Testis (tissue), 3 donors: ENCODE data around the gene PHF21A. TPM values are rescaled to one million over a fixed set of nuclear protein-coding genes. Genes with fewer than 3 reads are reported as not detected.

Experiments
- DNase-seq: peaks from one replicate; pipeline ENCODE4 v3.0.0-alpha.2; 2019
- H3K27ac ChIP-seq, 2 donors: fragments of 200-600 bp; sonication (generic); one replicate each; pipeline ENCODE4 v1.5.1; 2019
- H3K27me3 ChIP-seq: fragments of 200-600 bp; sonication (generic); one replicate; pipeline ENCODE4 v1.5.1; 2019
- H3K36me3 ChIP-seq: fragments of 200-600 bp; sonication (generic); one replicate; pipeline ENCODE4 v1.5.1; 2017; ENCODE audit warnings: low read depth; ENCODE audit errors: missing control alignments
- H3K4me1 ChIP-seq: fragments of 200-600 bp; sonication (generic); one replicate; pipeline ENCODE4 v1.5.1; 2019
- H3K4me3 ChIP-seq, 2 donors: fragments of 200-600 bp; sonication (generic); one replicate each; pipeline ENCODE4 v1.5.1; 2017 to 2019
- H3K9me3 ChIP-seq: fragments of 200-600 bp; sonication (generic); one replicate; pipeline ENCODE4 v1.5.1; 2017
- CTCF ChIP-seq, 3 experiments: fragments of 450-650 bp in 2 of 3; fragments of 200-600 bp in 1 of 3; sonication (generic) in 1 of 3; IDR thresholded peaks; one replicate each; pipeline ENCODE4 v1.5.1; 2016 to 2019; ENCODE audit warnings: antibody characterized with exemption in 3 of 3, mild to moderate bottlenecking in 2 of 3, moderate library complexity in 1 of 3
- POLR2A ChIP-seq: fragments of 450-650 bp; IDR thresholded peaks from one replicate; pipeline ENCODE4 v1.6.1; 2017; ENCODE audit warnings: antibody characterized with exemption, mild to moderate bottlenecking, moderate library complexity
- WGBS, 2 donors: methylation state at CpG; one replicate each; pipeline ENCODE4 v1.1.5; 2018; 5-methylcytosine and 5-hydroxymethylcytosine counted together
- intact Hi-C: fragments of 100-400 bp; cut with DNase I; formaldehyde crosslinking; loops from one replicate; pipeline ENCODE4 v1.15.1; 2023; ENCODE audit warnings: low total_unique reads
- polyA plus RNA-seq: library from polyadenylated mRNA; stranded (reverse); fragments of 350-450 nt; fragmentation: Illumina TruSeq; extraction: RNeasy Lipid Tissue Mini Kit (QIAGEN cat#74804); gene quantifications from one replicate; pipeline ENCODE4 v1.2.3, GENCODE V29; 2014; ENCODE audit warnings: low read depth, low replicate concordance; ENCODE audit not compliant: insufficient read depth
- total RNA-seq, 2 donors: library from RNA; depleted of rRNA; stranded (reverse); fragments of >200 nt; gene quantifications; one replicate each; pipeline ENCODE4 v1.2.3, GENCODE V29; 2016

PHF21A gene
- total and polyA plus RNA-seq, 3 donors from 2014 or later, result 53.5 to 83.2 (median 56.6) TPM

GRCh38 chr11:46002189-46002588, 119.1 kb downstream of the PHF21A start:
- Histone ChIP-seq H3K36me3 (no peaks in the 10 kb centered on the region), H3K4me3 (no peak overlapping the region), H3K27ac (no peak overlapping the region), H3K27me3 (no peaks in the 10 kb centered on the region), H3K9me3 (no peaks in the 10 kb centered on the region), H3K4me1 (peaks cover 5% of the 10 kb centered on the region)
- TF ChIP-seq POLR2A (no peak), CTCF (IDR thresholded peaks at IDR 0.05) (no peak)
- intact Hi-C loops, result no loop called here
- DNase-seq, result no peak

GRCh38 chr11:46001448-46001914, 119.8 kb downstream of the PHF21A start:
- Histone ChIP-seq H3K4me3 (no peak overlapping the region), H3K27me3 (no peaks in the 10 kb centered on the region), H3K9me3 (no peaks in the 10 kb centered on the region), H3K4me1 (peaks cover 5% of the 10 kb centered on the region), H3K27ac (no peak overlapping the region), H3K36me3 (no peaks in the 10 kb centered on the region)
- intact Hi-C loops, result no loop called here
- TF ChIP-seq CTCF (IDR thresholded peaks at IDR 0.05), result no peak
- TF ChIP-seq POLR2A, result no peak
- DNase-seq, result no peak
- 48 to 53% methylated on average over 3 of the region's 3 CpGs for WGBS, 2 donors

- H3K9me3 ChIP-seq, result no peaks in the 10 kb centered on the region
- H3K27me3 ChIP-seq, result no peaks in the 10 kb centered on the region
- no peak for DNase-seq
- no peak overlapping the region for H3K27ac ChIP-seq
- TF ChIP-seq CTCF (IDR thresholded peaks at IDR 0.05) (no peak), POLR2A (no peak)
- H3K36me3 ChIP-seq, result no peaks in the 10 kb centered on the region
- H3K4me3 ChIP-seq, result no peak overlapping the region
- intact Hi-C loops, result no loop called here
- 77 to 85% methylated on average over 4 of the region's 4 CpGs for WGBS, 2 donors
- H3K4me1 ChIP-seq, result peaks cover 17% of the 10 kb centered on the region
These were observed 123.7 kb downstream of the PHF21A start for GRCh38 chr11:45997599-45997998.

GRCh38 chr11:45995342-45995734, 125.9 kb downstream of the PHF21A start:
- no peaks in the 10 kb centered on the region for H3K36me3 ChIP-seq
- no peak for TF ChIP-seq POLR2A
- no peak for TF ChIP-seq CTCF (IDR thresholded peaks at IDR 0.05)
- 67 to 76% methylated on average over 1 of the region's 1 CpG for WGBS, 2 donors

More at GRCh38 chr11:45995342-45995734, 125.9 kb downstream of the PHF21A start:
- Histone ChIP-seq H3K27me3 (no peaks in the 10 kb centered on the region), H3K4me3 (no peak overlapping the region), H3K4me1 (peaks cover 12% of the 10 kb centered on the region), H3K9me3 (no peaks in the 10 kb centered on the region), H3K27ac (no peak overlapping the region)
- no peak for DNase-seq
- intact Hi-C loops, result no loop called here
